Hepatocyte (in vitro differentiated cells): ENCODE data around the gene LGALSL. TPM values are rescaled to one million over a fixed set of nuclear protein-coding genes. Genes with fewer than 3 reads are reported as not detected.
A peak's percentile ranks its signal among the peaks of the same experiment; 100 is the strongest.

Source experiments
- DNase-seq: peaks from one replicate; pipeline ENCODE4 v3.0.0-alpha.2; 2016; ENCODE audit warnings: low spot score
- H2AFZ ChIP-seq: fragments of 200-600 bp; sonication (generic); 2 replicates; pipeline ENCODE4 v1.6.0; 2016; ENCODE audit warnings: antibody characterized with exemption, mild to moderate bottlenecking
- H3K27ac ChIP-seq: fragments of 200-600 bp; sonication (generic); 2 replicates; pipeline ENCODE4 v1.5.1; 2016; ENCODE audit warnings: mild to moderate bottlenecking
- H3K27me3 ChIP-seq: fragments of 200-600 bp; sonication (generic); 2 replicates; pipeline ENCODE4 v1.6.1; 2016
- H3K36me3 ChIP-seq: fragments of 200-600 bp; sonication (generic); replicated peaks from 2 replicates; pipeline ENCODE4 v1.5.1; 2016; ENCODE audit warnings: low read depth; ENCODE audit not compliant: insufficient read depth
- H3K4me1 ChIP-seq: fragments of 200-600 bp; sonication (generic); 2 replicates; pipeline ENCODE4 v1.5.1; 2016; ENCODE audit warnings: mild to moderate bottlenecking, moderate library complexity; ENCODE audit not compliant: insufficient read depth
- H3K4me2 ChIP-seq: fragments of 200-600 bp; sonication (generic); 2 replicates; pipeline ENCODE4 v1.6.0; 2016
- H3K4me3 ChIP-seq: fragments of 200-600 bp; sonication (generic); 2 replicates; pipeline ENCODE4 v1.5.1; 2016; ENCODE audit warnings: mild to moderate bottlenecking
- H3K79me2 ChIP-seq: fragments of 200-600 bp; sonication (generic); 2 replicates; pipeline ENCODE4 v1.6.0; 2017; ENCODE audit warnings: mild to moderate bottlenecking
- H3K9me2 ChIP-seq: fragments of 200-600 bp; sonication (generic); replicated peaks from 2 replicates; pipeline ENCODE4 v1.6.0; 2017; ENCODE audit warnings: mild to moderate bottlenecking; ENCODE audit not compliant: insufficient read depth
- H3K9me3 ChIP-seq: fragments of 200-600 bp; sonication (generic); 2 replicates; pipeline ENCODE4 v1.5.1; 2016; ENCODE audit warnings: low read depth, mild to moderate bottlenecking
- H4K20me1 ChIP-seq: fragments of 200-600 bp; sonication (generic); 2 replicates; pipeline ENCODE4 v1.6.0; 2016; ENCODE audit warnings: mild to moderate bottlenecking; ENCODE audit not compliant: insufficient read depth, poor library complexity, severe bottlenecking
- CTCF ChIP-seq: fragments of 200-600 bp; sonication (generic); IDR thresholded peaks from 2 replicates; pipeline ENCODE4 v1.5.1; 2016; ENCODE audit warnings: antibody characterized with exemption, mild to moderate bottlenecking; ENCODE audit not compliant: poor library complexity
- EZH2 ChIP-seq: fragments of 200-600 bp; sonication (generic); IDR thresholded peaks from 2 replicates; pipeline ENCODE4 v1.6.1; 2016; ENCODE audit warnings: antibody characterized with exemption, mild to moderate bottlenecking, borderline replicate concordance
- EZH2phosphoT487 ChIP-seq: fragments of 200-600 bp; sonication (generic); IDR thresholded peaks from one replicate; pipeline ENCODE4 v1.6.1; 2018; ENCODE audit warnings: antibody characterized with exemption, mild to moderate bottlenecking, low read depth, moderate library complexity; ENCODE audit not compliant: unreplicated experiment, severe bottlenecking
- WGBS: methylation state at CpG from one replicate; pipeline ENCODE4 v1.1.6; 2016; ENCODE audit warnings: low lambda C conversion rate; ENCODE audit errors: missing lambda C conversion rate; 5-methylcytosine and 5-hydroxymethylcytosine counted together
- polyA plus RNA-seq: library from polyadenylated mRNA; unstranded; fragments of >200 nt; fragmentation: Nextera tagmentation; extraction: Ambion mirVana; gene quantifications from 2 replicates; pipeline ENCODE4 v1.2.1, GENCODE V29; 2016
- total RNA-seq: library from RNA; depleted of rRNA; stranded (reverse); fragments of >200 nt; gene quantifications from 2 replicates; pipeline ENCODE4 v1.2.3, GENCODE V29; 2014

Gene LGALSL
- total and polyA plus RNA-seq, 2 experiments from 2014 or later = 30.7 to 44.6 TPM

- no peak for DNase-seq
- Histone ChIP-seq H3K9me2 (no peaks in the 10 kb centered on the region), H3K27ac (peak overlapping the region; percentile 43)
Measured at GRCh38 chr2:64414736-64415435, 39.1 kb upstream of the LGALSL start.

GRCh38 chr2:64417624-64418023 lies 36.3 kb upstream of the LGALSL start:
- no peak for TF ChIP-seq EZH2
- TF ChIP-seq CTCF = no peak
- TF ChIP-seq EZH2phosphoT487 = no peak
- no peaks in the 10 kb centered on the region for H3K9me3 ChIP-seq
- H2AFZ ChIP-seq = no peak overlapping the region
- no peaks in the 10 kb centered on the region for H4K20me1 ChIP-seq
- no peaks in the 10 kb centered on the region for H3K79me2 ChIP-seq
- DNase-seq = no peak
- no peak overlapping the region for H3K27ac ChIP-seq
- peaks cover 12% of the 10 kb centered on the region for H3K4me1 ChIP-seq
- no peaks in the 10 kb centered on the region for H3K36me3 ChIP-seq
- WGBS = 57% methylated on average over 3 of the region's 3 CpGs
- H3K9me2 ChIP-seq = no peaks in the 10 kb centered on the region
- no peaks in the 10 kb centered on the region for H3K27me3 ChIP-seq
- no peak overlapping the region for H3K4me2 ChIP-seq
- no peak overlapping the region for H3K4me3 ChIP-seq

More at GRCh38 chr2:64414736-64415435, 39.1 kb upstream of the LGALSL start:
- TF ChIP-seq CTCF (no peak), EZH2phosphoT487 (no peak), EZH2 (no peak)
- 85% methylated on average over 7 of the region's 7 CpGs for WGBS
- H2AFZ ChIP-seq = no peak overlapping the region
- H4K20me1 ChIP-seq = no peaks in the 10 kb centered on the region
- H3K9me3 ChIP-seq = no peaks in the 10 kb centered on the region
- H3K4me2 ChIP-seq = no peak overlapping the region
- H3K4me3 ChIP-seq = no peak overlapping the region
- H3K27me3 ChIP-seq = no peaks in the 10 kb centered on the region
- H3K4me1 ChIP-seq = peaks cover 12% of the 10 kb centered on the region
- no peaks in the 10 kb centered on the region for H3K79me2 ChIP-seq
- no peaks in the 10 kb centered on the region for H3K36me3 ChIP-seq

- no peak for DNase-seq
- Histone ChIP-seq H3K79me2 (no peaks in the 10 kb centered on the region), H3K9me3 (no peaks in the 10 kb centered on the region), H4K20me1 (no peaks in the 10 kb centered on the region), H3K36me3 (no peaks in the 10 kb centered on the region), H3K27me3 (no peaks in the 10 kb centered on the region), H3K4me2 (no peak overlapping the region), H3K4me1 (peaks cover 15% of the 10 kb centered on the region), H3K4me3 (no peak overlapping the region), H3K9me2 (no peaks in the 10 kb centered on the region), H2AFZ (no peak overlapping the region), H3K27ac (no peak overlapping the region)
- no peak for TF ChIP-seq CTCF
- TF ChIP-seq EZH2phosphoT487 = no peak
- TF ChIP-seq EZH2 = no peak
- WGBS = 75% methylated on average over 2 of the region's 2 CpGs
Measured at GRCh38 chr2:64419596-64420165, 34.3 kb upstream of the LGALSL start.
